ENCODE data around the gene HNRNPH2.

Gene HNRNPH2

DNA sequence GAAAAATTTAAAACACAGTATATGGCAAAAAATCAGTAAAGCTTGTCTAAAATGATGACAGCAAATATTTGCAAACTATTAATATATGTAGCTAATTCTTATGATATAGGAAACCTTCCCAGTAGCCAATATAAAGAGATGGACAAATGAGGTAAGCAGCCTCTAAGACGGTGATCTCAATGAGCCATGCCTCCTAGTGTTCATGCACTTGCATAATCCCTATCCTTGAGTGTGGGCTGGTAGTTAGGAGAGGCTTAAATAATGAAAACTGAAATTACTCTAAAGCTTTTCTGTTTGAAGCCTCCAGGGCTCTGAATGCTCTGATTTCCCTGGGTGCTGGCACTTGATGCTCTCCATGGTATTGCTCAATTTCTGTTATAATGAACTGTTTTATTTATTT, 52.6 kb downstream of the HNRNPH2 start:
- DNase-seq (ENCODE audit: low read depth): no peak

DNA sequence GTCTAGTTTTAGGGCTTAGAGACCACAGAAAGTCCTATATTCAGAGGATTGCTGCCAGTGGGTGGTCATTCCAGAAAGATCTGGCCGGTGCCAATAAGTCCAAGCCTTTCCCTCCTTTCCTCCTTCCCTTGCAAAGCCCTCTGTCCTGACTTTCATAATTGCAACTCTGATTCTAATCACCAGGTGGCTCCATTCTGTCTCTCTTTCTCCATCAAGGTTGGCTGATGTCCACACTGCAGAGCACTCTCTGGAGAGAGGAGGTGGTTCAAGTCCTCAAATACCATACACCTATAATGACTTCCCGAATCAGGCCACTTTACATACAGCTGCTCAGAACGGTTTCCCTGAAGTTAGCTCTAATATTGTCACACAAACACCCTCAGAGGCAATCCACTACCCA, 54.9 kb downstream of the HNRNPH2 start:
- no peak for DNase-seq (ENCODE audit: low read depth)

Data from activated gamma-delta T cell treated with anti-CD3 and anti-CD28 coated beads, Interleukin-2, amount 50 U/mL, for 16 hours (primary cell).